ENCODE results near the gene NUDT7.

NUDT7 gene

DNA sequence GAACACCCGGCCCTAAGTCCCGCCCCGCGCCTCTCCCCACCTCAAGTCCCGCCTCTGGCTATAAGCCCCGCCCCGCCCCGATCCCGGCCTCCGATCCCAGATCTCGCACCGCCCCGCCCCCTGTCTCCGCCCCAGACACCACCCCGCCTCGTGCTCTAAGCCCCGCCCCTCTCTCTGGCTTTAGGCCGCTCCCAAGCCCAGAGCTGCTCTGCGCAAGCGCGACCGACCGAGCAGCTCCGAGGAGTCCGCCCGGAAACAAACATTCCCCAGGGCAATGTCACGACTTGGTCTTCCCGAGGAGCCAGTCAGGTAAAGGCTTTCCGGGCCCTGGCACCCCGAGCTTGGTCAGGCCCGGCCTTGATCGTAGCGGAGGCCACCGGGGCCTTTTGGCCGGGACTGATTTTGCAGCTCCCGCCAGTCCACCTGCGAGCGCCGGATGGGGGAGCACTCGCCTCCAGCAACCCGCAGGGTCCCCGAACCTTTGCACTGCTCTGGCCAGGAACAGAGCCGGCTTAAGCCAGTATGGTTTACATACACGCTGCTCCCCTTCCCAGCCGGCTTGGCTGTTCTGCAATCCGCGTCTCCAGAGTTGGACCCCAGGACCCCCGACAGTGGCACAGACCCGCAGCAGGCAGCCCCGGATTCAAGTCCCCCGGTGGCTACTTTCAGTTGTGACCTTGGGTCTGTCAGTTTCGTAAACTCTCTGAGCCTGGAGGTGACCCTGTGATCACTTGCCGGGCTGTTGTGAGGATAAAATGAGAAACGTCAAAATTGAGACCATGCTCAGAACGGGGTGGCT is at the start of gene NUDT7:
TSS of gene NUDT7 (plus strand) at position 206 of the 799 bp plus-strand sequence. CDS start at position 275, 69 bp downstream.
- DNase-seq, result peak; percentile 99

- no peak for DNase-seq
These were observed 47.4 kb upstream of the NUDT7 start for GRCh38 chr16:77674888-77675287.

GRCh38 chr16:77675464-77676324 is 46.6 kb upstream of the NUDT7 start:
- DNase-seq, result peak; percentile 65

GRCh38 chr16:77677129-77677528 is 45.2 kb upstream of the NUDT7 start:
- no peak for DNase-seq

- DNase-seq, result no peak
These were observed 42.9 kb upstream of the NUDT7 start for GRCh38 chr16:77679391-77679790.

DNA sequence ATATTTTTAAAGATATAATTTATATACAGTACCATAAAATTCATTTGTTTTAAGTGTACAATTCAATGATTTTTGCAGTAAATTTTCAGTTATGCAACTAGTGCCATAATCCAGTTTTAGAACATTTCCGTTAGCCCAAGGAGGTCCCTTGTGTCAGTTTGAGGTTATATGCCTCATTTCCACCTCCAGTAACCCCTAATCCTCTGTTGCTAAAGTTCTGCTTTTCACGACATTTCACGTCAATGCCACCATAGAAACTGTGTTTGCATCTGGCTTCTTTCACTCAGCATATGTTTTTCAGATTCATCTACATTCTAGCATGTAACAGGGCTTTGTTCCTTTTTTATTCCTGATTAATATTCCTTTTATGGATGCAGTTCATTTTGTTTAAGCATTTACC is 42.4 kb upstream of the NUDT7 start:
- no peak for DNase-seq

- DNase-seq, result no peak
These were observed 41.8 kb upstream of the NUDT7 start for GRCh38 chr16:77680496-77680895.

- no peak for DNase-seq
These were observed 39.7 kb upstream of the NUDT7 start for GRCh38 chr16:77682586-77682985.

DNA sequence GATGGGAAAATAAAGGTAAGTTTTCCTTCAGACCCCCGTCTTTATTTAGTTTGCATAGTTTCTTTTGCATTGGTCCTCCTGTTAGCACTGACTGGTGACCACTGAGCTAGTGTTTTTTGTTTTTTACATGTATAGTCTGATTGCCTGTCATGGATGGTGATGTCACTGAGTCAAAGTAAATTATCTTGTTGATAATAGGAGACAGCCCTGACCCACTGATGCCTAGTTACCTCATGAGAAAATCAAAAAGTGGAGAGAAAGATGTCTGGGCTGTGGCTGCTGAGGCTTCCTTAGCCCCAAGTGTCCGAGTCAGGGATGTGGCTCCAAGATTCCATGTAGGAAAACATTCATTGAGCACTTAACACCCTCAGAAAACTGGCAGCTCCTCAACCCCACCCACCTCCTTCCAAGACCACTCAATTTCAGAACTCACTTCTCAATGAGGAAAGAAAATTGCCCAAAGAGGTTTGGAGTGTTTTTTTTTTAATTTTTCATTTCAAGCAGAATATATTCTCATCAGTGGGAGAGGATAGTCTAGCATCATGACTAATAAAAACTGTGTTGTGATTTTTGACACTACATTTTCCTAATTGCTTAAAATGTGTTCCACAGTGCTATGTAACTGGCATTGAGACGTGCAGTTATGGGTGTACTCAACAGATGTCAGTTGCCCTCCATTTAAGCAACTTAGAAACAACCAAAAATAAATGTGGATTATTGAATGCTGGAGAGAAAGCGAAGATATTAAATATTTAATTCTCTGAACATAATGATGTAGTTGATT is 38.7 kb upstream of the NUDT7 start:
- DNase-seq, result no peak

- no peak for DNase-seq
These were observed 38.2 kb upstream of the NUDT7 start for GRCh38 chr16:77684181-77684526.

GRCh38 chr16:77686385-77686784 is 35.9 kb upstream of the NUDT7 start:
- no peak for DNase-seq

DNA sequence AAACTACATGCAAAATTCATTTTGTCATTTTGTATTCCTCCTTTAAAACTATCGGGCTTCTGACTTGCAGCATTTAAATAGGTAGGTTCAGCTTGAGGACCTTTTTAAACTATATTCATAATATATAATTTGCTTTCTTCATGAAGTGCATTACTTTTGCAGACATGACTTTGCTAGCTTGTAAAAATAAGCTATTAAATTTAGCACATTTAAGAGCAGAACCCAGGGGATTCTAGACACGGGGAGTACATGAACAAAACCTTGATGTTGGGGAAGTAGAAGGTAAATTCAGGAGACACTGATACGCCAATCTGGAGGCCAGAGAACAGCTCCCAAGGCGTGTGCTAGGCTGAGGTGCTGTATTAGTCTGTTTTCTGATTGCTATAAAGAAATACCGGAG is 32.3 kb upstream of the NUDT7 start:
- no peak for DNase-seq

- DNase-seq, result no peak
These were observed 31.9 kb upstream of the NUDT7 start for GRCh38 chr16:77690416-77690815.

- no peak for DNase-seq
These were observed 29.7 kb upstream of the NUDT7 start for GRCh38 chr16:77692612-77693011.

GRCh38 chr16:77696149-77696548 is 26.2 kb upstream of the NUDT7 start:
- no peak for DNase-seq

DNA sequence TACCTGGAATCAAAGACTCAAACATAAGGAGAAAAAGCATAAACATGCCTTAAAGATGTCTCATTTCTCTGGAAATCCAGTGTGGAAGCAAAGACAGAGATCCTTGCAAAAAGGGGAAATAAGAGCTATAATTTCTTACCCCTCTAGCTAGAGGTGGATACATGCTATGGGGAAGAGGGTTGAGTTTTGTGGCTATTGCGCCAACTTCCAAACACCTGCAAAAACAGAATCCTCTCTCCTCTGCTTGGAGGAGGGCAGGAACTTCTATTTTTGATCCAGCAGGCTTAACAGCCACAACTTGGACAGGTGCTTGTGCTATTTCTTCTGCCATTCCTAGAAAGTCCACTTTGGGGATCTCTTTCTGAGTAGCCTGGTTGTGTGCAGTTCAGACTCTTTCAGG is 21.5 kb upstream of the NUDT7 start:
- DNase-seq, result no peak

GRCh38 chr16:77705351-77705750 is 17.0 kb upstream of the NUDT7 start:
- DNase-seq, result no peak

DNA sequence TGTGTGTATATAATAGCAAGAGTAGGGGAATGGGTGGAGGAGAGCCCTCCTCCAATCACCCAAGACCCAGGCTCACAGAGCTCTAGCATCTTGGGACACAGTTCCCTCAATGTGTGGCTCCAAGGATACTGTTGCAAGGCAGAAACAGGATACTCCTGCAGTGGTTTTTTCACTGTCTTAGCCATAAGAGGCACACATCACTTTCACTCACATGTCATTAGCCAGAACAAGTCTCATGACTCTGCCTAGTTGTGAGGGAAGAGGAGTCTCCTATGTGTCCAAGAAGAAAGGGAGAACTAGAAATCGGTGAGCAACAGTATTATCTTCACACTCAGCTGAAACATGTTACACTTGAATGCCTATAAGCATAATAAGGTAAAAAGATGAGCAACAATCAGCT is 11.1 kb upstream of the NUDT7 start:
- DNase-seq, result no peak

GRCh38 chr16:77711775-77712174 is 10.5 kb upstream of the NUDT7 start:
- DNase-seq, result no peak

DNA sequence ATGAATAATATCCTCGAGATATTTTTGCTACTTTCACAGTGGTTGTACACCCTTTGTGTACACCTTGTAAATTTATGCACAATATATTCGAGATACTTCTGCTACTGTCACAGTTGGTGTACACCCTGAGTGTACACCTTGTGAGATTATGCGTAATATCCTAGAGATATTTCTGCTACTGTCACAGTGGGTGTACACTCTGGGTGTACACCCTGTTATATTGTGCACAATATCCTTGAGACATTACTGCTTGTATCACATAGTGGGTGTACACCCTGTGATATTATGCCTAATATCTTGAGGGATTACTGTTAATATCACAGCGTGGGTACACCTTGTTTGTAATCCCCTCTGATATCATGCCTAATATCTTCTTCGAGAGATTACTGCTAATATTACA is 7.2 kb upstream of the NUDT7 start:
- DNase-seq, result no peak

- no peak for DNase-seq
These were observed 484 bp upstream of the NUDT7 start for GRCh38 chr16:77721752-77722308.

DNA sequence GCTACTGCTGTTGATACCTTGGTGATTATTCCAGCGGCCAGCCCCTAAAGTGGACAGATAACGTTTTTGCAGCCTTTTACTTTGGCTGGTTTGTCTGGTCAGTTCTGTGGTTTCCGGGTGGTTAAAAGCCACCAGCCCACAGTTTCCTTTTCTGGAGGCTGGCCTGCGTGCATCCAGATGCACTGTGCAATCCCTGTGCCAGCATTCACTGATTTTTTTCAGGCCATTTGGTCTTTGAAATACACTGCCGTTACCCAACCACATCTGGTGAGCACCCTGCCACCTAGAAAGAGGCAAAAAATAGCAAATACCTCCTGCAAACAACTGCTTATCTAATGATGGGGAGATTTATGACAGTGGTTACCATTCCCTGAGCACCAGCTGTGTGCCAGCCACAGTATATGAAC is 797 bp downstream of the NUDT7 start:
- no peak for DNase-seq

GRCh38 chr16:77724174-77724573 is 1.9 kb downstream of the NUDT7 start:
- no peak for DNase-seq

Data from stimulated activated CD4-positive, alpha-beta T cell treated with anti-CD3 and anti-CD28 coated beads, Interleukin-15, amount 100 ng/mL, for 24 hours (primary cell).